DOHH2 (cell line): ENCODE results near the gene HOXC11.

ENCODE experiments used
- H3F3A ChIP-seq: fragments of 200-600 bp; sonication (generic), shearing (Covaris generic); 2 replicates; pipeline ENCODE4 v1.6.0; 2016; ENCODE audit warnings: antibody characterized with exemption, mild to moderate bottlenecking; ENCODE audit not compliant: control insufficient read depth, insufficient read depth
- H3K27ac ChIP-seq: fragments of 200-600 bp; sonication (generic); 2 replicates; pipeline ENCODE4 v1.5.1; 2014; ENCODE audit warnings: low read depth, mild to moderate bottlenecking, low read length, moderate library complexity
- H3K27me3 ChIP-seq: fragments of 200-600 bp; sonication (generic); 2 replicates; pipeline ENCODE4 v1.6.1; 2014; ENCODE audit warnings: mild to moderate bottlenecking, low read length, mixed read lengths; ENCODE audit not compliant: control insufficient read depth
- H3K36me3 ChIP-seq: fragments of 200-600 bp; sonication (generic); 2 replicates; pipeline ENCODE4 v1.6.1; 2014; ENCODE audit warnings: mild to moderate bottlenecking, low read length, moderate library complexity, mixed read lengths; ENCODE audit not compliant: control insufficient read depth
- H3K4me1 ChIP-seq: fragments of 200-600 bp; sonication (generic); 2 replicates; pipeline ENCODE4 v1.6.1; 2014; ENCODE audit warnings: mild to moderate bottlenecking, low read length, mixed read lengths; ENCODE audit not compliant: control insufficient read depth
- H3K4me2 ChIP-seq: fragments of 200-600 bp; sonication (generic); 2 replicates; pipeline ENCODE4 v1.6.0; 2014; ENCODE audit warnings: mild to moderate bottlenecking, low read length, moderate library complexity
- H3K4me3 ChIP-seq: fragments of 200-600 bp; sonication (generic); 2 replicates; pipeline ENCODE4 v1.5.1; 2014; ENCODE audit warnings: mild to moderate bottlenecking, low read length, mixed read lengths
- H3K79me2 ChIP-seq: fragments of 200-600 bp; sonication (generic); 2 replicates; pipeline ENCODE4 v1.6.1; 2014; ENCODE audit warnings: mild to moderate bottlenecking, low read length, mixed read lengths; ENCODE audit not compliant: control insufficient read depth
- H3K9me2 ChIP-seq: fragments of 200-600 bp; sonication (generic); replicated peaks from 2 replicates; pipeline ENCODE4 v1.6.1; 2014; ENCODE audit warnings: mild to moderate bottlenecking, low read length, mixed read lengths; ENCODE audit not compliant: control insufficient read depth
- H3K9me3 ChIP-seq: fragments of 200-600 bp; sonication (generic); 2 replicates; pipeline ENCODE4 v1.6.1; 2014; ENCODE audit warnings: antibody characterized with exemption, low read length, mixed read lengths; ENCODE audit not compliant: control insufficient read depth, insufficient read depth
- H4K20me1 ChIP-seq: fragments of 200-600 bp; sonication (generic); 2 replicates; pipeline ENCODE4 v1.6.0; 2014; ENCODE audit warnings: low read depth, mild to moderate bottlenecking, antibody characterized with exemption, low read length, moderate library complexity; ENCODE audit not compliant: control insufficient read depth, insufficient read depth
- EZH2phosphoT487 ChIP-seq: fragments of 200-600 bp; sonication (generic); IDR thresholded peaks from 2 replicates; pipeline ENCODE4 v1.6.1; 2017; ENCODE audit warnings: borderline replicate concordance, mild to moderate bottlenecking, antibody characterized with exemption, low read length, moderate library complexity, mixed read lengths
- TF ChIP-seq, protein P1 (sequence below): fragments of 200-600 bp; sonication (generic); IDR thresholded peaks from one replicate; pipeline ENCODE4 v1.5.1; 2014; ENCODE audit warnings: antibody characterized with exemption, mild to moderate bottlenecking, low read depth, low read length; ENCODE audit not compliant: poor library complexity, severe bottlenecking

Gene HOXC11

DNA sequence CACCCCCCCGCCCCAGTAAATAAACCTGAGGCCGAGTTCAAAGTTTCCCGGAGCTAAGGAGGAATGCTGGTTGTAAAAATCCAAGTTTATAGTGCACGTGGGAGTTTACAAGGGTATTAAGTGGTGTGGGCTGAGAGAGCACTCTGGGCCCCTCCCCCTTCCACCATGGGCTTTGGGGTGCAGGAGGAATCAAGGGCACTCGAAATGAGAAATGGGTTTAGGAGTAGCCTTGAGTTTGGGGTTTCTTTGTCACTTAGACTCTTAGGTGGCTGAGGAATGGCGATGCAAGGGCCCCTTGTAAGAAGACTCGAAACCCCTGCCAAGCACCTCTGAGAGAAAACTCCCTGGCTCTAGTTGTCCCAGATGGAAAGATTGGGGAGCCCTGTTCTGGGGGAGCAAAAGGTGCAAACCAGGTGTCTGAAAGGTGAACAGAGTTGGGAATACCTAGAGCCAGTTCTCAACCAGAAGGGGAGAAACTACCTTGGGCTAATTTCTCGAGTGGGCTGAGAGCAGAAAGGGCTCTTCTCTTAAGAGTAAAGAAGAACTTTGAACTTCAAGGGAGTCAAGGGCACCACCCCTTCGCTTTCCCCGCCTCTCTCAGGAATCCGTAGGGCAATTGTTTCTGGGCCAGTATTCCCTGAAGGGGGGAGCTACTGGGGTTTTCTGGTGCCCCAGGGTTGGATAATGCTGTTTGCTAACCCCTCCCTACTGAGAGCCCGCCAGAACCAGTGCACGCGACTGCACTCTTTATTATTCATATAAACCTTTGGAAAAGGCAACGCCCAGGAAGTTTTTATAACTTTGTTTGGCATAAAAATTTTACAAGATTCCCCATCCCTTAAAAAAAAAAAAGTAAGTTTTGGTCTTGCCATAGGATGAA is 5.8 kb downstream of the HOXC11 start:
- Histone ChIP-seq H3F3A (peaks cover 6% of the 10 kb centered on the region; the same call in 1 of the 2 replicates), H3K9me3 (no peaks in the 10 kb centered on the region), H4K20me1 (no peaks in the 10 kb centered on the region), H3K4me2 (no peak overlapping the region), H3K4me3 (no peak overlapping the region), H3K4me1 (peaks cover 43% of the 10 kb centered on the region), H3K9me2 (no peaks in the 10 kb centered on the region), H3K36me3 (no peaks in the 10 kb centered on the region), H3K27me3 (peaks cover 48% of the 10 kb centered on the region), H3K27ac (no peak overlapping the region), H3K79me2 (no peaks in the 10 kb centered on the region)
- TF ChIP-seq, protein P1, sequence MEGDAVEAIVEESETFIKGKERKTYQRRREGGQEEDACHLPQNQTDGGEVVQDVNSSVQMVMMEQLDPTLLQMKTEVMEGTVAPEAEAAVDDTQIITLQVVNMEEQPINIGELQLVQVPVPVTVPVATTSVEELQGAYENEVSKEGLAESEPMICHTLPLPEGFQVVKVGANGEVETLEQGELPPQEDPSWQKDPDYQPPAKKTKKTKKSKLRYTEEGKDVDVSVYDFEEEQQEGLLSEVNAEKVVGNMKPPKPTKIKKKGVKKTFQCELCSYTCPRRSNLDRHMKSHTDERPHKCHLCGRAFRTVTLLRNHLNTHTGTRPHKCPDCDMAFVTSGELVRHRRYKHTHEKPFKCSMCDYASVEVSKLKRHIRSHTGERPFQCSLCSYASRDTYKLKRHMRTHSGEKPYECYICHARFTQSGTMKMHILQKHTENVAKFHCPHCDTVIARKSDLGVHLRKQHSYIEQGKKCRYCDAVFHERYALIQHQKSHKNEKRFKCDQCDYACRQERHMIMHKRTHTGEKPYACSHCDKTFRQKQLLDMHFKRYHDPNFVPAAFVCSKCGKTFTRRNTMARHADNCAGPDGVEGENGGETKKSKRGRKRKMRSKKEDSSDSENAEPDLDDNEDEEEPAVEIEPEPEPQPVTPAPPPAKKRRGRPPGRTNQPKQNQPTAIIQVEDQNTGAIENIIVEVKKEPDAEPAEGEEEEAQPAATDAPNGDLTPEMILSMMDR, result no peak
- no peak for TF ChIP-seq EZH2phosphoT487

DNA sequence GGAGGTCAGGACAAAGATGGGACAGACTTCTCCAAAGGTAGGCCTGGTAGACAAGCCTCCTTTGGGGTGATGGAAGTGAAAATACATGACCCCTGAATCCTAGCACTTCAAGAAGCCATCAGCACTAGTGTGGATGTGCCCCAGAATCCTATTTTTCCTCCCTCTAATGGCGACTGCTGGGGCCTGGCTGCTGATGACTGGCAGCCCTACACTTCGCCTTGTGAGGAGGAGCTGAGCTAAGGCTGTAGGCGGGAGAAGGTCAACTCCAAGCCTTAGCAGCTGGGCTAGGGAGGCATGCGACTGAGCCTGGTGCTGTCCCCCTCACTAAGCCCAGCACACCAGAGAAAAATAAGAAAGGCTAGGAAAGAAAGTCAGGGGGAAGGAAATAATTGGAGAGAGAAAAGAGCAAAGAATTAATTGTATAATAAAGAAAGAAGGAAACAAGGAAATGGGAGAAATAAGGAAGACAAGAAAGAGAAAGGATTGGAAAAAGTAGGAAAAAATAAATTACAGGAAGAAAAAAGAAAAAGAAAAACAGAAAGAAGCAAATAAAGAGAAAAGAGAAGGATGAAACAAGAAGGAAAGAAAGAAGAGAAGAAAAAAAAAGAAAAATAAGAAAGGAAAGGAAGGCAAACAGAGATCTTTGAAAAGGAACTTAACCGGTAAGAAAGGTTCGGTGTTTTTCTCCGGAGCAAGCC is 7.3 kb downstream of the HOXC11 start:
- no peak overlapping the region for H3K4me2 ChIP-seq
- no peaks in the 10 kb centered on the region for H3K9me3 ChIP-seq
- TF ChIP-seq, protein P1, result no peak
- no peak for TF ChIP-seq EZH2phosphoT487
- H4K20me1 ChIP-seq, result no peaks in the 10 kb centered on the region
- peaks cover 42% of the 10 kb centered on the region for H3K4me1 ChIP-seq
- peaks cover 6% of the 10 kb centered on the region; the same call in 1 of the 2 replicates for H3F3A ChIP-seq
- H3K4me3 ChIP-seq, result no peak overlapping the region
- H3K27me3 ChIP-seq, result peaks cover 49% of the 10 kb centered on the region
- H3K36me3 ChIP-seq, result no peaks in the 10 kb centered on the region
- H3K27ac ChIP-seq, result no peak overlapping the region
- H3K79me2 ChIP-seq, result no peaks in the 10 kb centered on the region
- H3K9me2 ChIP-seq, result no peaks in the 10 kb centered on the region

- Histone ChIP-seq H3K27ac (no peak overlapping the region), H3K36me3 (no peaks in the 10 kb centered on the region)
Measured at GRCh38 chr12:53980802-53981496, 8.0 kb downstream of the HOXC11 start.

More at GRCh38 chr12:53980802-53981496, 8.0 kb downstream of the HOXC11 start:
- Histone ChIP-seq H3F3A (peaks cover 6% of the 10 kb centered on the region; the same call in 1 of the 2 replicates), H3K4me3 (no peak overlapping the region), H3K27me3 (peaks cover 52% of the 10 kb centered on the region), H3K79me2 (no peaks in the 10 kb centered on the region), H3K4me2 (no peak overlapping the region), H3K4me1 (peaks cover 39% of the 10 kb centered on the region), H3K9me2 (no peaks in the 10 kb centered on the region), H3K9me3 (no peaks in the 10 kb centered on the region), H4K20me1 (no peaks in the 10 kb centered on the region)
- TF ChIP-seq, protein P1, result no peak
- no peak for TF ChIP-seq EZH2phosphoT487
